ENCODE data around the gene GLIPR1L1.

The GLIPR1L1 gene, protein sequence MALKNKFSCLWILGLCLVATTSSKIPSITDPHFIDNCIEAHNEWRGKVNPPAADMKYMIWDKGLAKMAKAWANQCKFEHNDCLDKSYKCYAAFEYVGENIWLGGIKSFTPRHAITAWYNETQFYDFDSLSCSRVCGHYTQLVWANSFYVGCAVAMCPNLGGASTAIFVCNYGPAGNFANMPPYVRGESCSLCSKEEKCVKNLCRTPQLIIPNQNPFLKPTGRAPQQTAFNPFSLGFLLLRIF

DNA sequence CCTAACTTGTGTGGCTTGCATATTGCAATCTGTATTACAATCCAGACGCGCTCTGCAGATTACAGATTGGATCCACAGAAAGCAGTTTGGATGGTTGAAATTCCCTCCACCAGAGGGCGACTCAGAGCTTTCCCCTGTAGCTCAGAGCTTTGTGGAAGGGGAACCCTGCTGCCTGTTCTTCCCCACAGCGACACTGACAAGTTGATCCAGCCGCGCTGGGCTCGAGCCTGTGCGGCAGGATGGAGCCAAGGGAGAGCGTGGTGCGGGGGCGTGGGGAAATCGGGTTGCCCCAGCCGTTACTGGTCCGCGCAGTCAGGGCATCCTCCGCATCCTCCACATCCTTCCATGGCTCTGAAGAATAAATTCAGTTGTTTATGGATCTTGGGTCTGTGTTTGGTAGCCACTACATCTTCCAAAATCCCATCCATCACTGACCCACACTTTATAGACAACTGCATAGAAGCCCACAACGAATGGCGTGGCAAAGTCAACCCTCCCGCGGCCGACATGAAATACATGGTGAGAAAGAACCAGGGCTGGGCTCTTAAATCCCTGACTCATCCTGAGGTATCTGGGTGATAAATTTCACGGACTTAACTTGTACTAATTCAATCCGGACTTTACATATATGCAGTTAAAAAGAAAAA, at the start of gene GLIPR1L1:
Gene GLIPR1L1, plus strand, starts transcription at position 287 of the 647 bp plus-strand sequence. Its CDS starts 59 bp downstream, at position 346.
- H3K9me3 ChIP-seq (ENCODE audit: insufficient read depth, low read length), result no peaks in the 10 kb centered on the region
- H3K4me2 ChIP-seq (ENCODE audit: low read depth, low read length, poor library complexity, severe bottlenecking), result peak within 1 kb of the TSS; percentile 41
- no peaks in the 10 kb centered on the region for H4K20me1 ChIP-seq (ENCODE audit: low read depth, low read length)
- no peaks in the 10 kb centered on the region for H3F3A ChIP-seq (ENCODE audit: insufficient read depth)
- no peaks in the 10 kb centered on the region; the same call in 1 of the 2 replicates for H3K36me3 ChIP-seq (ENCODE audit: low read length)
- peak within 1 kb of the TSS; percentile 24; the same call in 1 of the 2 replicates for H3K9ac ChIP-seq (ENCODE audit: low read length)
- H3K4me3 ChIP-seq (ENCODE audit: insufficient read depth, low read length, poor library complexity, severe bottlenecking), result no peak within 1 kb of the TSS
- no peaks in the 10 kb centered on the region for H3K27me3 ChIP-seq (ENCODE audit: low read length)
- H3K27ac ChIP-seq (ENCODE audit: low read depth, low read length), result no peak within 1 kb of the TSS
- no peak for TF ChIP-seq EZH2phosphoT487 (conservative IDR thresholded peaks at IDR 0.05; ENCODE audit: low read length)
- TF ChIP-seq, protein P1, sequence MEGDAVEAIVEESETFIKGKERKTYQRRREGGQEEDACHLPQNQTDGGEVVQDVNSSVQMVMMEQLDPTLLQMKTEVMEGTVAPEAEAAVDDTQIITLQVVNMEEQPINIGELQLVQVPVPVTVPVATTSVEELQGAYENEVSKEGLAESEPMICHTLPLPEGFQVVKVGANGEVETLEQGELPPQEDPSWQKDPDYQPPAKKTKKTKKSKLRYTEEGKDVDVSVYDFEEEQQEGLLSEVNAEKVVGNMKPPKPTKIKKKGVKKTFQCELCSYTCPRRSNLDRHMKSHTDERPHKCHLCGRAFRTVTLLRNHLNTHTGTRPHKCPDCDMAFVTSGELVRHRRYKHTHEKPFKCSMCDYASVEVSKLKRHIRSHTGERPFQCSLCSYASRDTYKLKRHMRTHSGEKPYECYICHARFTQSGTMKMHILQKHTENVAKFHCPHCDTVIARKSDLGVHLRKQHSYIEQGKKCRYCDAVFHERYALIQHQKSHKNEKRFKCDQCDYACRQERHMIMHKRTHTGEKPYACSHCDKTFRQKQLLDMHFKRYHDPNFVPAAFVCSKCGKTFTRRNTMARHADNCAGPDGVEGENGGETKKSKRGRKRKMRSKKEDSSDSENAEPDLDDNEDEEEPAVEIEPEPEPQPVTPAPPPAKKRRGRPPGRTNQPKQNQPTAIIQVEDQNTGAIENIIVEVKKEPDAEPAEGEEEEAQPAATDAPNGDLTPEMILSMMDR (IDR thresholded peaks at IDR 0.05; ENCODE audit: insufficient read depth, low read length, poor library complexity, severe bottlenecking), result peak; percentile 69
- no peaks in the 10 kb centered on the region for H3K79me2 ChIP-seq (ENCODE audit: insufficient read depth, low read length)
- peak within 1 kb of the TSS; percentile 34 for H2AFZ ChIP-seq (ENCODE audit: low read depth, low read length, severe bottlenecking)
- no peaks in the 10 kb centered on the region for H3K9me2 ChIP-seq (replicated peaks; ENCODE audit: insufficient read depth, low read length)

DNA sequence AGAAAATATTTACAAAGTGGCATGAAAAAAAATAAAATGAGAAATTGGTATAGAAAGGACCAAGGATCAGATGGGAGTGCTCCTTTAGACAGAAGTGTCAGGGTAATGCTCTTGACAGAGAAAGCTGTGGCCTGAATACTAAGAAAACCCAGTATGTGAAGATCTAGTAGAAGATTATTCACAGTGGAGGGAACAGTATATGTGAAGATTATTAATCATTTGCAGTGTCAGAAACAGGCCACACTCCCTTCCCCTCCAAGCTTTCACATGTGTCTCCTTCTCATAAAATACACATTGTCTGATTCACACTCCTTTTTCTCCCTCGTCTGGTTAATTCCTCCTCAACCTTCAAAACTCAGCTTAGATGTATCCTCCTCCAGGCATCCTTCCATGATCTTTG, 45.6 kb upstream of the GLIPR1L1 start:
- H3K79me2 ChIP-seq (ENCODE audit: insufficient read depth, low read length), result no peaks in the 10 kb centered on the region
- no peaks in the 10 kb centered on the region for H3K27me3 ChIP-seq (ENCODE audit: low read length)
- no peak for TF ChIP-seq EZH2phosphoT487 (conservative IDR thresholded peaks at IDR 0.05; ENCODE audit: low read length)
- TF ChIP-seq, protein P1 (IDR thresholded peaks at IDR 0.05; ENCODE audit: insufficient read depth, low read length, poor library complexity, severe bottlenecking), result no peak
- H3K4me2 ChIP-seq (ENCODE audit: low read depth, low read length, poor library complexity, severe bottlenecking), result no peak overlapping the region
- H3K9ac ChIP-seq (ENCODE audit: low read length), result no peak overlapping the region
- no peaks in the 10 kb centered on the region for H3F3A ChIP-seq (ENCODE audit: insufficient read depth)
- no peaks in the 10 kb centered on the region for H3K9me3 ChIP-seq (ENCODE audit: insufficient read depth, low read length)
- no peak overlapping the region for H3K27ac ChIP-seq (ENCODE audit: low read depth, low read length)
- H2AFZ ChIP-seq (ENCODE audit: low read depth, low read length, severe bottlenecking), result no peak overlapping the region
- H3K4me3 ChIP-seq (ENCODE audit: insufficient read depth, low read length, poor library complexity, severe bottlenecking), result no peak overlapping the region
- H3K9me2 ChIP-seq (replicated peaks; ENCODE audit: insufficient read depth, low read length), result no peaks in the 10 kb centered on the region
- H4K20me1 ChIP-seq (ENCODE audit: low read depth, low read length), result no peaks in the 10 kb centered on the region
- no peaks in the 10 kb centered on the region for H3K36me3 ChIP-seq (ENCODE audit: low read length)

DNA sequence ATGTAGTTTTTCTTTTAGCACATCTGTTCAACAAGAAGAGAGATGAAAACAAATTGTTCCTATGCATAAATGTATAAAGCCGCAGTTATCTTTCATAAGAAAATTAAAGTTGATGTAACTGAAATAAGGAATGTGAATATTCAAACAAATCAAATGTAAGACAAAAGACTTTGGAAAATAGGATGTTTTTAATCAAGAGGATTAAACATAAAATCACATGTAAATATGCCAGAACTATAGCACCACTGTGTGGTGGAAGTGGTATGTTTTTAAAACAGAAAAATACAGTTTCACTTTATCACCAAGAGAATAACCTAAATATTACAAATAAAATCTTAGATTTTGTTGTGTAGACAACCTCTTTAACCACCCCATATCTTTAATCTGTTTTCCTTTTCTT, 44.7 kb upstream of the GLIPR1L1 start:
- TF ChIP-seq, protein P1 (IDR thresholded peaks at IDR 0.05; ENCODE audit: insufficient read depth, low read length, poor library complexity, severe bottlenecking), result no peak
- TF ChIP-seq EZH2phosphoT487 (conservative IDR thresholded peaks at IDR 0.05; ENCODE audit: low read length), result no peak
- Histone ChIP-seq H3K9ac (ENCODE audit: low read length) (no peak overlapping the region), H3K27ac (ENCODE audit: low read depth, low read length) (no peak overlapping the region), H3K79me2 (ENCODE audit: insufficient read depth, low read length) (no peaks in the 10 kb centered on the region), H3K9me2 (replicated peaks; ENCODE audit: insufficient read depth, low read length) (no peaks in the 10 kb centered on the region), H3K4me3 (ENCODE audit: insufficient read depth, low read length, poor library complexity, severe bottlenecking) (no peak overlapping the region), H3K4me2 (ENCODE audit: low read depth, low read length, poor library complexity, severe bottlenecking) (no peak overlapping the region), H3K9me3 (ENCODE audit: insufficient read depth, low read length) (no peaks in the 10 kb centered on the region), H3K27me3 (ENCODE audit: low read length) (no peaks in the 10 kb centered on the region), H3K36me3 (ENCODE audit: low read length) (no peaks in the 10 kb centered on the region), H2AFZ (ENCODE audit: low read depth, low read length, severe bottlenecking) (no peak overlapping the region), H4K20me1 (ENCODE audit: low read depth, low read length) (no peaks in the 10 kb centered on the region), H3F3A (ENCODE audit: insufficient read depth) (no peaks in the 10 kb centered on the region)
